C4-2B (cell line): ENCODE data around the gene CFAP20DC.

Source experiments
- ZFX ChIP-seq: fragments of 450-650 bp; IDR thresholded peaks from 2 replicates; pipeline ENCODE4 v1.6.1; 2017
- TF ChIP-seq, protein P1 (sequence below): fragments of 450-650 bp; conservative IDR thresholded peaks from 2 replicates; pipeline ENCODE4 v1.5.1; 2017; ENCODE audit warnings: mild to moderate bottlenecking

GRCh38 chr3:58804914-58805313 lies 244.9 kb downstream of the CFAP20DC start:
- TF ChIP-seq, protein P1, sequence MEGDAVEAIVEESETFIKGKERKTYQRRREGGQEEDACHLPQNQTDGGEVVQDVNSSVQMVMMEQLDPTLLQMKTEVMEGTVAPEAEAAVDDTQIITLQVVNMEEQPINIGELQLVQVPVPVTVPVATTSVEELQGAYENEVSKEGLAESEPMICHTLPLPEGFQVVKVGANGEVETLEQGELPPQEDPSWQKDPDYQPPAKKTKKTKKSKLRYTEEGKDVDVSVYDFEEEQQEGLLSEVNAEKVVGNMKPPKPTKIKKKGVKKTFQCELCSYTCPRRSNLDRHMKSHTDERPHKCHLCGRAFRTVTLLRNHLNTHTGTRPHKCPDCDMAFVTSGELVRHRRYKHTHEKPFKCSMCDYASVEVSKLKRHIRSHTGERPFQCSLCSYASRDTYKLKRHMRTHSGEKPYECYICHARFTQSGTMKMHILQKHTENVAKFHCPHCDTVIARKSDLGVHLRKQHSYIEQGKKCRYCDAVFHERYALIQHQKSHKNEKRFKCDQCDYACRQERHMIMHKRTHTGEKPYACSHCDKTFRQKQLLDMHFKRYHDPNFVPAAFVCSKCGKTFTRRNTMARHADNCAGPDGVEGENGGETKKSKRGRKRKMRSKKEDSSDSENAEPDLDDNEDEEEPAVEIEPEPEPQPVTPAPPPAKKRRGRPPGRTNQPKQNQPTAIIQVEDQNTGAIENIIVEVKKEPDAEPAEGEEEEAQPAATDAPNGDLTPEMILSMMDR = no peak
- TF ChIP-seq ZFX = no peak
